Measurements from ENCODE around the gene ADH6.

DNA sequence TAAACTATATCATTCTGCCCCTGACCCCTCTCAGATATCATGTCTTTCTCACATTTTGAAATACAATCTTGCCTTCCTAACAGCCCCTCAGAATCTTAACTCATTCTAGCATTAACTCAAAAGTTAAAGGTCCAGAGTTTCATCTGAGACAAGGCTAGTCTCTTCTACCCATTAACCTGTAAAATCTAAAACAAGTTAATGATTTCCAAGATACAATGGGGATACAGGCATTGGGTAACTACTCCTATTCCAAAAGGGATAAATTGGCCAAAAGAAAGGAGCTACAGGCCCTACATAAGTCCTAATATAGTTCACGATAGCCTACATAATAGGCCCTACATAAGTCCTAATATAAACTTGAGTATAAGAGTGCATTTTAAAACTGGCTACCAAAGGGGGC is 18.9 kb downstream of the ADH6 start:
- no peak for TF ChIP-seq POLR2A (IDR thresholded peaks at IDR 0.05)
- TF ChIP-seq, protein P1, sequence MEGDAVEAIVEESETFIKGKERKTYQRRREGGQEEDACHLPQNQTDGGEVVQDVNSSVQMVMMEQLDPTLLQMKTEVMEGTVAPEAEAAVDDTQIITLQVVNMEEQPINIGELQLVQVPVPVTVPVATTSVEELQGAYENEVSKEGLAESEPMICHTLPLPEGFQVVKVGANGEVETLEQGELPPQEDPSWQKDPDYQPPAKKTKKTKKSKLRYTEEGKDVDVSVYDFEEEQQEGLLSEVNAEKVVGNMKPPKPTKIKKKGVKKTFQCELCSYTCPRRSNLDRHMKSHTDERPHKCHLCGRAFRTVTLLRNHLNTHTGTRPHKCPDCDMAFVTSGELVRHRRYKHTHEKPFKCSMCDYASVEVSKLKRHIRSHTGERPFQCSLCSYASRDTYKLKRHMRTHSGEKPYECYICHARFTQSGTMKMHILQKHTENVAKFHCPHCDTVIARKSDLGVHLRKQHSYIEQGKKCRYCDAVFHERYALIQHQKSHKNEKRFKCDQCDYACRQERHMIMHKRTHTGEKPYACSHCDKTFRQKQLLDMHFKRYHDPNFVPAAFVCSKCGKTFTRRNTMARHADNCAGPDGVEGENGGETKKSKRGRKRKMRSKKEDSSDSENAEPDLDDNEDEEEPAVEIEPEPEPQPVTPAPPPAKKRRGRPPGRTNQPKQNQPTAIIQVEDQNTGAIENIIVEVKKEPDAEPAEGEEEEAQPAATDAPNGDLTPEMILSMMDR (IDR thresholded peaks at IDR 0.05): no peak
